MCF 10A (cell line): ENCODE results near the gene PERP. TPM values are rescaled to one million over a fixed set of nuclear protein-coding genes. Genes with fewer than 3 reads are reported as not detected.

Experiments
- BruUV-seq: library from RNA; stranded (reverse); fragments of 400-500 nt; replicated peaks from 2 replicates; lab custom pipeline; 2021; lab: Mats Ljungman, UMichigan
- CTCF ChIA-PET: fragments of 300-600 bp; sonication (Branson Sonifier 250); formaldehyde crosslinking; extraction: SDS; loops from one replicate; lab custom pipeline; 2021; ENCODE audit warnings: antibody characterized with exemption, inconsistent platforms; lab: Yijun Ruan, JAX
- POLR2A ChIA-PET: fragments of 300-600, 350-650 bp; sonication (Branson Sonifier 250); formaldehyde crosslinking; extraction: SDS; loops from one replicate; lab custom pipeline; 2020; ENCODE audit warnings: antibody characterized with exemption, inconsistent platforms; lab: Yijun Ruan, JAX
- DNase-seq: peaks from one replicate; pipeline ENCODE4 v3.0.0-alpha.2; 2018; ENCODE audit not compliant: unreplicated experiment
- H3K27ac Mint-ChIP-seq: one replicate; pipeline ENCODE4 v1.8.0; 2022; ENCODE audit warnings: mild to moderate bottlenecking, low read depth, mixed read lengths; ENCODE audit not compliant: unreplicated experiment
- H3K27me3 Mint-ChIP-seq: one replicate; pipeline ENCODE4 v1.8.0; 2022; ENCODE audit warnings: mixed read lengths; ENCODE audit not compliant: insufficient read depth, unreplicated experiment
- H3K36me3 Mint-ChIP-seq: one replicate; pipeline ENCODE4 v1.8.0; 2022; ENCODE audit warnings: mild to moderate bottlenecking, moderate library complexity, mixed read lengths; ENCODE audit not compliant: insufficient read depth, unreplicated experiment
- H3K4me1 Mint-ChIP-seq: one replicate; pipeline ENCODE4 v1.8.0; 2022; ENCODE audit warnings: mixed read lengths; ENCODE audit not compliant: insufficient read depth, unreplicated experiment
- H3K4me3 Mint-ChIP-seq: one replicate; pipeline ENCODE4 v1.8.0; 2022; ENCODE audit warnings: mild to moderate bottlenecking, moderate library complexity, mixed read lengths; ENCODE audit not compliant: unreplicated experiment
- H3K9me3 Mint-ChIP-seq: one replicate; pipeline ENCODE4 v1.8.0; 2022; ENCODE audit warnings: mixed read lengths; ENCODE audit not compliant: unreplicated experiment
- CTCF ChIP-seq: fragments of 200-600 bp; IDR thresholded peaks from one replicate; pipeline ENCODE4 v1.8.0; 2022; ENCODE audit warnings: antibody characterized with exemption, mild to moderate bottlenecking; ENCODE audit not compliant: unreplicated experiment
- intact Hi-C: fragments of 100-400 bp; cut with micrococcal nuclease; formaldehyde crosslinking; loops from 2 replicates; pipeline ENCODE4 v1.14.1; 2022
- total RNA-seq: library from RNA; stranded (reverse); gene quantifications from 2 replicates; pipeline ENCODE4 v1.2.3, GENCODE V29; 2022

PERP gene
- total RNA-seq, 1 experiment from 2014 or later = 120 TPM

GRCh38 chr6:138142806-138143205 is 35.6 kb upstream of the PERP start:
- BruUV-seq = no TSS peak
- no peaks in the 10 kb centered on the region for H3K9me3 Mint-ChIP-seq
- no peak for DNase-seq
- no peaks in the 10 kb centered on the region for H3K4me1 Mint-ChIP-seq
- no peak for TF ChIP-seq CTCF
- H3K4me3 Mint-ChIP-seq = no peak overlapping the region
- H3K36me3 Mint-ChIP-seq = no peaks in the 10 kb centered on the region
- ChIA-PET CTCF (interaction anchor here (0.6 kb wide), 1 partner anchor 230 kb away, joined by 3 read pairs; no protein-coding TSS in a partner anchor), POLR2A (no interaction called here)
- intact Hi-C loops = no loop called here
- H3K27me3 Mint-ChIP-seq = peaks cover 28% of the 10 kb centered on the region
- no peak overlapping the region for H3K27ac Mint-ChIP-seq

DNA sequence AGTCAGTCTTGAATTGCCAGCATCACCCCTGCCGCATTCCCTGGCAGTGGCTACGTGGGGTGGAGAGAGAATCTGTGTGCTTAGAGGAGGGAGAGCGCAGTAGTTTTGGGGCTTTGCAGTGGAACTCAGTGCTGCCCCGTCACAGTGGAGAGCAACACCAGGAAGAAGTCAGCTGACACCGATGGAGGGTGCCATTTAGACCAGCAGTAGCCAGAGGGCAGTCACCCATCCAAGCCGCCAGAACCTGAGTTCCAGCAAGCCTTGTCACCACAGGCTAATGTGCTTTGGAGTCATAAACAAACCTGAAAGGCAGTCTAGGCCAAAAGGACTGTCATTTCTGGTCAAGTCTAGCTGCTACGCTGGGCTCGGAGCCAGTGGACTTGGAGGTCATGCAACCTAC is 22.0 kb upstream of the PERP start:
- no peak for DNase-seq
- Mint-ChIP-seq H3K27ac (no peak overlapping the region), H3K36me3 (no peaks in the 10 kb centered on the region), H3K9me3 (peaks cover 8% of the 10 kb centered on the region), H3K4me1 (no peaks in the 10 kb centered on the region), H3K4me3 (no peak overlapping the region), H3K27me3 (no peaks in the 10 kb centered on the region)
- no peak for TF ChIP-seq CTCF
- ChIA-PET POLR2A (no interaction called here), CTCF (interaction anchor here (0.6 to 0.7 kb wide), 2 partner anchors 380 to 698 kb away, joined by 3 to 7 read pairs; no protein-coding TSS in a partner anchor)
- BruUV-seq = no TSS peak
- intact Hi-C loops = no loop called here

- POLR2A ChIA-PET = no interaction called here
- intact Hi-C loops = no loop called here
- TF ChIP-seq CTCF = no peak
- Mint-ChIP-seq H3K9me3 (peaks cover 8% of the 10 kb centered on the region), H3K27me3 (no peaks in the 10 kb centered on the region), H3K27ac (no peak overlapping the region), H3K4me3 (no peak overlapping the region), H3K4me1 (no peaks in the 10 kb centered on the region), H3K36me3 (no peaks in the 10 kb centered on the region)
- CTCF ChIA-PET = interaction anchor here (0.6 kb wide), 1 partner anchor 192 kb away, joined by 3 read pairs; no protein-coding TSS in a partner anchor
- no peak for DNase-seq
- BruUV-seq = no TSS peak
These were observed 20.9 kb upstream of the PERP start for GRCh38 chr6:138128096-138128495.

DNA sequence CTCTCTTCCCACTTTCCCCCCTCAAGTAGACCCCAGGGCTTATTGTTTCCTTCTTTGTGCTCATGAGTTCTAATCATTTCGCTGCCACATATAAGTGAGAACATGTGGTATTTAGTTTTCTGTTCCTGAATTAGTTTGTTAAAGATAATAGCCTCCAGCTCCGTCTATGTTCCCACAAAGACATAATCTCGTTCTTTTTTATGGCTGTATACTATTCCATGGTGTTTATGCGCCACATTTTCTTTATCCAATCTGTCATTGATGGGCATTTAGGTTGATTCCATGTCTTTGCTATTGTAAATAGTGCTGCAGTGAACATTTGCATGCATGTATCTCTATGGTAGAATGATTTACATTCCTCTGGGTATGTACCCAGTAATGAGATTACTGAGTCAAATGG is 16.9 kb upstream of the PERP start:
- CTCF ChIA-PET = no interaction called here
- Mint-ChIP-seq H3K4me3 (no peak overlapping the region), H3K27me3 (peaks cover 21% of the 10 kb centered on the region), H3K27ac (no peak overlapping the region), H3K4me1 (no peaks in the 10 kb centered on the region), H3K9me3 (peaks cover 8% of the 10 kb centered on the region), H3K36me3 (no peaks in the 10 kb centered on the region)
- intact Hi-C loops = no loop called here
- no TSS peak for BruUV-seq
- DNase-seq = no peak
- POLR2A ChIA-PET = no interaction called here
- TF ChIP-seq CTCF = no peak
